Upper lobe of left lung (tissue), 6 donors: Measurements from ENCODE around the gene CHAT. TPM values are rescaled to one million over a fixed set of nuclear protein-coding genes. Genes with fewer than 3 reads are reported as not detected.

ENCODE experiments used
- ATAC-seq, 2 donors: fragments of 200-7000 bp; cut with Tn5 transposase; one replicate each; pipeline ENCODE4 v1.9.1; 2022; ENCODE audit warnings: mild to moderate bottlenecking in 2 of 2, moderate library complexity in 2 of 2; ENCODE audit not compliant: low FRiP score in 2 of 2
- DNase-seq, 2 donors: peaks; one replicate each; pipeline ENCODE4 v3.0.0-alpha.2; 2019 to 2020
- H3K27ac ChIP-seq, 4 donors: fragments of 200-600 bp; sonication (generic); one replicate each; pipeline ENCODE4 v1.5.1; 2016 to 2019
- H3K27me3 ChIP-seq, 4 donors: fragments of 200-600 bp; sonication (generic); one replicate each; pipeline ENCODE4 v1.5.1; 2017 to 2019
- H3K36me3 ChIP-seq, 4 donors: fragments of 200-600 bp; sonication (generic); one replicate each; pipeline ENCODE4 v1.5.1; 2016 to 2019
- H3K4me1 ChIP-seq, 4 donors: fragments of 200-600 bp; sonication (generic); one replicate each; pipeline ENCODE4 v1.5.1; 2018 to 2019
- H3K4me3 ChIP-seq, 4 donors: fragments of 200-600 bp; sonication (generic); one replicate each; pipeline ENCODE4 v1.5.1; 2017 to 2019; ENCODE audit warnings: mild to moderate bottlenecking in 2 of 4, moderate library complexity in 1 of 4
- H3K9me3 ChIP-seq, 4 donors: fragments of 200-600 bp; sonication (generic); one replicate each; pipeline ENCODE4 v1.5.1; 2018 to 2019
- EP300 ChIP-seq, 4 donors: sonication (generic); formaldehyde crosslinking; IDR thresholded peaks; one replicate each; pipeline ENCODE4 v1.5.1; 2017; ENCODE audit warnings: antibody characterized with exemption in 4 of 4, control low read depth in 2 of 4
- POLR2A ChIP-seq, 4 donors: fragments of 450-650 bp; IDR thresholded peaks; one replicate each; pipeline ENCODE4 v1.5.1; 2016 to 2017; ENCODE audit warnings: antibody characterized with exemption in 4 of 4, mild to moderate bottlenecking in 2 of 4
- POLR2AphosphoS5 ChIP-seq, 2 donors: sonication (generic); formaldehyde crosslinking; IDR thresholded peaks; one replicate each; pipeline ENCODE4 v1.5.1; 2017; ENCODE audit warnings: antibody characterized with exemption in 2 of 2
- WGBS, 2 donors: methylation state at CpG; one replicate each; pipeline ENCODE4 v1.1.5; 2017 to 2018; 5-methylcytosine and 5-hydroxymethylcytosine counted together
- total RNA-seq, 6 donors: library from RNA; depleted of rRNA in 4 of 6; stranded (reverse); fragments of >200 nt in 4 of 6; gene quantifications; one replicate each; pipeline versions ENCODE4 v1.1.0 to v1.2.1, GENCODE V29; 2016 to 2021
- TF ChIP-seq, protein P1 (sequence below), 6 experiments: fragments of 450-650 bp in 4 of 6; fragments of 200-600 bp in 2 of 6; sonication (generic) in 2 of 6; IDR thresholded peaks; one replicate each; pipeline ENCODE4 v1.5.1; 2016 to 2019; ENCODE audit warnings: antibody characterized with exemption in 6 of 6
- donor health status: DM: no; HTN: no; CAD: no; lungs with moderate emphysema.
- donor health status: DM: no; HTN: yes; CAD: no; lungs with severe emphysema.

Gene CHAT
- total RNA-seq, 6 donors from 2014 or later = not detected

DNA sequence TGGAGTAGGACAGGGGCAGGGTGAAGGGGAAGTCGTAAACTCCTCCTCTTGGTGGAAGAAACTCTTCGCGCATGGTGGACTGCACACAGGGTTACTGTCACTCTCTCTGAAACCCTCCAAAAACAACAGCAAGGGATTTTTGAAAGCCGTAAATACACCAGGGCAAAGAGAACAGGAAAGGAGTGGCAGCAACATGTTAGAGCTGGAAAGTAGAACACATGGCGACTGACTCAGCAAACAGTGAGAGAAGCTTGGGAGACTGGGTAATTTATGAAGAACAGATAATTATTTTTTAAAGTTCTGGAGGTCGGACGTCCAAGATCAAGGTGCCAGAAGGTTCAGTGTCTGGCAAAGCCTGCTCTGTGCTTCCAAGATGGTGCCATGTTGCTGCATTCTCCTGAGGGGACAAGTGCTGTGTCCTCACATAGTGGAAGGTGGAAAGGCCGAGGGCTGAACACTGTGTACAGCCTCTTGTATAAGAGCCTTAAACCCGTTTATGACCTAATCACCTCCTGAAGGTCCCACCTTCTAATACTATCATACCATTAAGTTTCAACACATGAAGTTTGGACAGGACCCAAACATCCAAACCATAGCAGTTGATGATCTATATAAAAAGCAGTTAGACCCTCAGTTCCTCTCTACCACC lies 43.1 kb downstream of the CHAT start:
- no peaks in the 10 kb centered on the region for H3K36me3 ChIP-seq
- no peak overlapping the region for H3K27ac ChIP-seq
- ATAC-seq = no peak
- WGBS, 2 donors = 79 to 85% methylated on average over 9 of the region's 9 CpGs
- H3K9me3 ChIP-seq = peaks cover 0 to 11% (median 3%) of the 10 kb centered on the region in 4 donors
- H3K4me3 ChIP-seq = no peak overlapping the region
- TF ChIP-seq EP300 (IDR thresholded peaks at IDR 0.05) = no peak
- TF ChIP-seq, protein P1, sequence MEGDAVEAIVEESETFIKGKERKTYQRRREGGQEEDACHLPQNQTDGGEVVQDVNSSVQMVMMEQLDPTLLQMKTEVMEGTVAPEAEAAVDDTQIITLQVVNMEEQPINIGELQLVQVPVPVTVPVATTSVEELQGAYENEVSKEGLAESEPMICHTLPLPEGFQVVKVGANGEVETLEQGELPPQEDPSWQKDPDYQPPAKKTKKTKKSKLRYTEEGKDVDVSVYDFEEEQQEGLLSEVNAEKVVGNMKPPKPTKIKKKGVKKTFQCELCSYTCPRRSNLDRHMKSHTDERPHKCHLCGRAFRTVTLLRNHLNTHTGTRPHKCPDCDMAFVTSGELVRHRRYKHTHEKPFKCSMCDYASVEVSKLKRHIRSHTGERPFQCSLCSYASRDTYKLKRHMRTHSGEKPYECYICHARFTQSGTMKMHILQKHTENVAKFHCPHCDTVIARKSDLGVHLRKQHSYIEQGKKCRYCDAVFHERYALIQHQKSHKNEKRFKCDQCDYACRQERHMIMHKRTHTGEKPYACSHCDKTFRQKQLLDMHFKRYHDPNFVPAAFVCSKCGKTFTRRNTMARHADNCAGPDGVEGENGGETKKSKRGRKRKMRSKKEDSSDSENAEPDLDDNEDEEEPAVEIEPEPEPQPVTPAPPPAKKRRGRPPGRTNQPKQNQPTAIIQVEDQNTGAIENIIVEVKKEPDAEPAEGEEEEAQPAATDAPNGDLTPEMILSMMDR (IDR thresholded peaks at IDR 0.05) = no peak
- TF ChIP-seq POLR2AphosphoS5 (IDR thresholded peaks at IDR 0.05) = no peak
- TF ChIP-seq POLR2A (IDR thresholded peaks at IDR 0.05) = no peak
- H3K4me1 ChIP-seq = no peaks in the 10 kb centered on the region
- DNase-seq = no peak
- no peaks in the 10 kb centered on the region for H3K27me3 ChIP-seq

DNA sequence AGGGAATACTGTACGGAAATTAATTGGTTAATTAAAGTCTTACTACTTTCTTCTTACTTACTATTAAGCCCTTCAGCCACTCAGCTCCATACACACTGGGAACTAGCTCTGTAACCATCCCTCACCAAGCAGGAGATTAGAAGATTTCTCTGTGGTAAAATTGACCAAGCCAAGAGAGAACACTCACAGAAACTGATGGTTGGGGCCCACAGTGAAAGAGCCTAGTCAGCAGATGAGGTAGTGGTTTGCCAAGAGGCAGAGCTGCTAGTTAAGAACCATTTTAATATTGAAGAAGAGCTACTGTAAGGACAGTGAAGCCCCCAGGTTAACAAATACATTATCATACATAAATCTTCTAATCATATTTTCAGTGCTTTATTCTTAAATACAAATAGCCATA lies 43.8 kb downstream of the CHAT start:
- 82 to 100% methylated on average over 1 of the region's 1 CpG for WGBS, 2 donors
- TF ChIP-seq, protein P1 (IDR thresholded peaks at IDR 0.05) = no peak
- no peak for TF ChIP-seq POLR2AphosphoS5 (IDR thresholded peaks at IDR 0.05)
- no peak for TF ChIP-seq POLR2A (IDR thresholded peaks at IDR 0.05)
- TF ChIP-seq EP300 (IDR thresholded peaks at IDR 0.05) = no peak
- H3K9me3 ChIP-seq = peaks cover 0 to 11% (median 3%) of the 10 kb centered on the region in 4 donors
- ATAC-seq (no peak), DNase-seq (no peak)
- H3K27ac ChIP-seq = no peak overlapping the region
- H3K4me1 ChIP-seq = no peaks in the 10 kb centered on the region
- no peaks in the 10 kb centered on the region for H3K27me3 ChIP-seq
- no peak overlapping the region for H3K4me3 ChIP-seq
- no peaks in the 10 kb centered on the region for H3K36me3 ChIP-seq

DNA sequence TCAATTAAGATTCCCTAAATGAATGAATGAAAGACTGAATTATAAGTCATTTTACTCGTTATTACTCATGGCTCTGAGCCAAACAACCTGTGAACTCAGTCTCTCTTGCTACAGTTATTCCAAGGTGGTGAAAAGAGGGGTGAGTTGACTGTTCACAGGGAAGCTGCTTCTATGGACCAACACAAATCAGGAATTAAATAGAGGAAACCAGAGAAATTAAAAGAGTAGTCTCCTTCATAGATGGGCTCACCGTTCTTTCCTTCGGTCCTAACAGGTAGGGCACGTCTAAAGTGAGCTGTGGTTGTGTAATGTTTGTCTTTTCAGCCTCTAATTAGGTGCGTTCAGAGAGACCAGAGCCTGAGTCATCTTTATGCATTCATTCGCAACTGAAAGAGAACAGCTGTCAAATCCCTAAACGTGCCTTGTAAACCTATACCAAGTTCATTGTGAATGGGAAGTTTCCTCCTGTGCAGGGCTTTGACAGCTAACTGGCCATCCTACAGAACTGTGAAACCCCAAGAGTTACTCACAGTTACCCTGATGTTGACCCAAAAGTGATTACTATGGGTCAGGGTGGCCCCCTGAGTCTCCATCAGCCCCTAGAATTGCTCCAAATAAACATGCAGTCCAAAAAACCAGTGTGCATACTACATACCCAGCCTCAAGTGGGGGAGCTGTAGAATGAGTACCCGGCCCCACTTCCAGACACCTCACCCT lies 47.5 kb downstream of the CHAT start:
- Histone ChIP-seq H3K36me3 (no peaks in the 10 kb centered on the region), H3K9me3 (peaks cover 0 to 11% (median 3%) of the 10 kb centered on the region in 4 donors), H3K27ac (no peak overlapping the region), H3K27me3 (no peaks in the 10 kb centered on the region), H3K4me3 (no peak overlapping the region), H3K4me1 (no peaks in the 10 kb centered on the region)
- DNase-seq (no peak), ATAC-seq (no peak)
- WGBS, 2 donors = 51 to 53% methylated on average over 8 of the region's 8 CpGs
- TF ChIP-seq POLR2AphosphoS5 (IDR thresholded peaks at IDR 0.05) (no peak), EP300 (IDR thresholded peaks at IDR 0.05) (no peak), POLR2A (IDR thresholded peaks at IDR 0.05) (no peak)
- TF ChIP-seq, protein P1 (IDR thresholded peaks at IDR 0.05) = no peak

DNA sequence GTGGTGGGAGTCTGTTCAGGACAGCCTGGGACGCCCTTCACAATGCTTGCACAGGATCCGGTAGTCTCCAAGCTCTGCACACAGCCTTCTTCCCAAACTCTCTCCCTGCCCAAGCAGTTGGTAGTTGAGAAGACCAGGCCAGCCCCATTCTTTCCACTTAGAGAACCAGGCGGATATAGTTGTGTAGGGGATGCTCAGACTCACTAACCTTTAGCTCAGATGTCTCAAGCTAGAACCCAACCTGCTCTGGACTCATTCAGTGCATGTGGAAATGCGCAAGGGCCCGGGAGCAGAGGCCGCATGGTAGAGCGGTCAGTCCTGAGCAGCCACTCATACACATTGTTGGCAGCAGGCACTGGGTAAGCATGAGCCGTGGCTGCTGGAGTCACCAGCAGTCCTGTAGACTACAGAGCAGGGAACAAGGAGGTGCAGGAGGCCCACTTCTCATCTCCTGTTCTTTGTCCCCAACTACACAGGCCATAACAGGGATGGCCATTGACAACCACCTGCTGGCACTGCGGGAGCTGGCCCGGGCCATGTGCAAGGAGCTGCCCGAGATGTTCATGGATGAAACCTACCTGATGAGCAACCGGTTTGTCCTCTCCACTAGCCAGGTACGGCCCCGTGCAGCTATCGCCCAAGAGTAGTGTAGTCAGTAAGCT lies 48.5 kb downstream of the CHAT start:
- H3K9me3 ChIP-seq = peaks cover 0 to 8% (median 3%) of the 10 kb centered on the region in 4 donors
- WGBS, 2 donors = 85 to 92% methylated on average over 10 to 15 of the region's 15 CpGs
- no peak for DNase-seq
- TF ChIP-seq EP300 (IDR thresholded peaks at IDR 0.05) (no peak), POLR2A (IDR thresholded peaks at IDR 0.05) (no peak), POLR2AphosphoS5 (IDR thresholded peaks at IDR 0.05) (no peak)
- TF ChIP-seq, protein P1 (IDR thresholded peaks at IDR 0.05) = no peak
- no peaks in the 10 kb centered on the region for H3K4me1 ChIP-seq
- H3K27me3 ChIP-seq = no peaks in the 10 kb centered on the region
- peak in 1 of 2 donors; percentile 41 for ATAC-seq
- H3K4me3 ChIP-seq = no peak overlapping the region
- H3K27ac ChIP-seq = no peak overlapping the region
- no peaks in the 10 kb centered on the region for H3K36me3 ChIP-seq
